Kidney (tissue), 14 donors: ENCODE results near the gene FANCL. TPM values are rescaled to one million over a fixed set of nuclear protein-coding genes. Genes with fewer than 3 reads are reported as not detected.

Source experiments
- DNase-seq, 5 donors: peaks; one replicate each; pipeline ENCODE4 v3.0.0-alpha.2; 2013 to 2020
- FAIRE-seq: peaks from 2 replicates; lab custom pipeline; 2012; peaks lifted over from hg19 to GRCh38; lab: Jason Lieb, UNC
- H3K27ac ChIP-seq, 2 donors: one replicate each; pipeline ENCODE4 v1.7.0; 2013; ENCODE audit warnings: low read depth in 2 of 2, low read length in 2 of 2, inconsistent platforms in 1 of 2
- H3K27me3 ChIP-seq: one replicate; pipeline ENCODE4 v1.7.1; 2013; ENCODE audit warnings: low read length, inconsistent platforms; ENCODE audit not compliant: control insufficient read depth, insufficient read depth
- H3K36me3 ChIP-seq, 3 donors: one replicate each; pipeline versions ENCODE4 v1.7.0 to v1.7.1; 2013; ENCODE audit warnings: low read length in 3 of 3, control low read depth in 1 of 3, inconsistent platforms in 1 of 3; ENCODE audit not compliant: insufficient read depth in 3 of 3, control insufficient read depth in 2 of 3
- H3K4me1 ChIP-seq, 3 donors: one replicate each; pipeline versions ENCODE4 v1.7.0 to v1.7.1; 2013; ENCODE audit warnings: low read length in 3 of 3, inconsistent platforms in 1 of 3, low read depth in 1 of 3; ENCODE audit not compliant: control insufficient read depth in 2 of 3, insufficient read depth in 2 of 3
- H3K4me3 ChIP-seq, 3 donors: one replicate each; pipeline versions ENCODE4 v1.7.0 to v1.8.1; 2013; ENCODE audit warnings: low read length in 3 of 3, control low read depth in 1 of 3, inconsistent platforms in 1 of 3
- H3K9ac ChIP-seq, 3 donors: one replicate each; pipeline versions ENCODE4 v1.7.0 to v1.7.1; 2013; ENCODE audit warnings: low read length in 3 of 3, control low read depth in 1 of 3, inconsistent platforms in 1 of 3
- H3K9me3 ChIP-seq, 3 donors: one replicate each; pipeline versions ENCODE4 v1.7.0 to v1.7.1; 2013; ENCODE audit warnings: low read length in 3 of 3, control low read depth in 1 of 3, inconsistent platforms in 1 of 3; ENCODE audit not compliant: control insufficient read depth in 2 of 3, insufficient read depth in 1 of 3
- intact Hi-C: fragments of 100-400 bp; cut with DNase I; formaldehyde crosslinking; loops from one replicate; pipeline ENCODE4 v1.11.1; 2022
- polyA plus RNA-seq: library from polyadenylated mRNA; stranded (reverse); fragments of 350-450 nt; fragmentation: Illumina TruSeq; extraction: RNeasy Lipid Tissue Mini Kit (QIAGEN cat#74804); gene quantifications from one replicate; pipeline ENCODE4 v1.2.3, GENCODE V29; 2014; ENCODE audit warnings: low read depth, low replicate concordance; ENCODE audit not compliant: insufficient read depth
- total RNA-seq: library from RNA; stranded (reverse); fragmentation: NEBNext Ultra II Directional; extraction: Animal tissue kit (Norgen Biotek cat#: 25700); gene quantifications from one replicate; pipeline ENCODE4 v1.2.1, GENCODE V29; 2021
- TF ChIP-seq, protein P1 (sequence below): IDR thresholded peaks from 3 replicates; pipeline ENCODE4 v1.5.1; 2012; ENCODE audit warnings: mild to moderate bottlenecking, moderate library complexity, borderline replicate concordance; ENCODE audit not compliant: insufficient read depth; ENCODE audit errors: extremely low read depth
- donor health status: control.
- donor health status: control.
- donor health status: control.
- donor health status: control.
- donor health status: control.
- donor health status: DM: yes; HTN: yes; CAD: no.
- donor health status: Normal renal cell carcinoma (clear cell type).

FANCL gene
- total and polyA plus RNA-seq, 2 donors from 2014 or later = 13.4 to 20.0 TPM

DNA sequence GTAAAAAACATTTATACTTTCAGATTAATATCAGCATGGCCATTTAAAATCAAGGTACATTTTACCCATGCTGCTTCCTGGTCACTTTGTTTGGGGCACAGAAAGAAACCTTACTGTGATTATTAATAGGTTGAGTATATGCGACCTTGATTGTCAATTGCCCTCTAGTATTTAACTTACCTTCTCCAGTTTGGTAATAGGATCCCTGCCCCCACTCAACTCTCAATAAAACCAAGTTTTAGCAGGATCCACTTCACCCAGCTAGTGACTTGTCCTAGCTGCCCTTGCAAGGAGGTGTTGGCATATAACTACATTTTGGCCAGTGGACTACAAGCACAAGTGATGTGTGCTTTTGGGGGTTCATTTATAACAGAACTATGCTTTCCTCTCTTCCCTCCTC, 34.3 kb downstream of the FANCL start:
- no peaks in the 10 kb centered on the region for H3K4me1 ChIP-seq
- H3K4me3 ChIP-seq = no peak overlapping the region
- peaks cover 0 to 2% (median 0%) of the 10 kb centered on the region in 3 donors for H3K36me3 ChIP-seq
- DNase-seq (no peak), FAIRE-seq (no peak)
- TF ChIP-seq, protein P1, sequence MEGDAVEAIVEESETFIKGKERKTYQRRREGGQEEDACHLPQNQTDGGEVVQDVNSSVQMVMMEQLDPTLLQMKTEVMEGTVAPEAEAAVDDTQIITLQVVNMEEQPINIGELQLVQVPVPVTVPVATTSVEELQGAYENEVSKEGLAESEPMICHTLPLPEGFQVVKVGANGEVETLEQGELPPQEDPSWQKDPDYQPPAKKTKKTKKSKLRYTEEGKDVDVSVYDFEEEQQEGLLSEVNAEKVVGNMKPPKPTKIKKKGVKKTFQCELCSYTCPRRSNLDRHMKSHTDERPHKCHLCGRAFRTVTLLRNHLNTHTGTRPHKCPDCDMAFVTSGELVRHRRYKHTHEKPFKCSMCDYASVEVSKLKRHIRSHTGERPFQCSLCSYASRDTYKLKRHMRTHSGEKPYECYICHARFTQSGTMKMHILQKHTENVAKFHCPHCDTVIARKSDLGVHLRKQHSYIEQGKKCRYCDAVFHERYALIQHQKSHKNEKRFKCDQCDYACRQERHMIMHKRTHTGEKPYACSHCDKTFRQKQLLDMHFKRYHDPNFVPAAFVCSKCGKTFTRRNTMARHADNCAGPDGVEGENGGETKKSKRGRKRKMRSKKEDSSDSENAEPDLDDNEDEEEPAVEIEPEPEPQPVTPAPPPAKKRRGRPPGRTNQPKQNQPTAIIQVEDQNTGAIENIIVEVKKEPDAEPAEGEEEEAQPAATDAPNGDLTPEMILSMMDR = no peak
- no peak overlapping the region for H3K27ac ChIP-seq
- no peaks in the 10 kb centered on the region for H3K9me3 ChIP-seq
- H3K27me3 ChIP-seq = no peaks in the 10 kb centered on the region
- intact Hi-C loops = no loop called here
- H3K9ac ChIP-seq = no peak overlapping the region

DNA sequence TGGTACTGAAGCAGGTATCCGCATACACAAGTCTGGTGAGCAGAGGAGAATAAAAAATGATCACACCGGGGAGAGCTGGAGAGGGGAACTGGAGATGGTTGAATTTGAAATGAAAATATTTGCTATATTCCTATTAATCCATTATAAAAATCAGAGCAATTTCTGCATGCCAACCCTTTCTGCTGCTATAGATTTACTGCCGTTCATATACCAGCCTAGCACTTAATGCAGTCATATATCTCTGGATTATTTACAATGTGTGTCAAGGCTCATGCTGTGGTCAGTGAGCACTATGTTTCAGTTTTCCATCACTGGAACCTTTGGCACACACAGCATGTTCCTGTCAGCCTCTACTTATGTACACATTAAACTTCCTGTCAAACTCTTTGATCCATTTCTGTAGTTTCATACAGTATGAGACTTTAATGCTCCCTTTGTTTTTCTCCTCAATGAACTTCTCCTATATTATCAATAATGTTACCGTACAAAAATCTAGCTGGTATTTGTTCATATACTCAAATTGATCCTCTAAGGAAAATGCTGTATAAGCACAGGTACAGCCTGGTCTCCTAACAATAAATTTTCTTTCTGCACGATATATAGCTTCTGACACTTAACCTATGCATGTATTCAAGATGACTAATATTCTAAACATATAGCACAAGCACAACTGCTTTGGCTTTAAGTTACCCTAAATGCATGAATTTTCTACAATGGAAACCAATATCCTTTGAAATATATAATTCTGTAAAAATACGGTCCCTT, 36.7 kb downstream of the FANCL start:
- Histone ChIP-seq H3K9me3 (no peaks in the 10 kb centered on the region), H3K36me3 (peaks cover 0 to 2% (median 0%) of the 10 kb centered on the region in 3 donors), H3K9ac (no peak overlapping the region), H3K4me1 (no peaks in the 10 kb centered on the region), H3K4me3 (no peak overlapping the region), H3K27ac (no peak overlapping the region), H3K27me3 (no peaks in the 10 kb centered on the region)
- intact Hi-C loops = no loop called here
- TF ChIP-seq, protein P1 = no peak
- peak in 1 of 5 donors; percentile 4 for DNase-seq
- no peak for FAIRE-seq

DNA sequence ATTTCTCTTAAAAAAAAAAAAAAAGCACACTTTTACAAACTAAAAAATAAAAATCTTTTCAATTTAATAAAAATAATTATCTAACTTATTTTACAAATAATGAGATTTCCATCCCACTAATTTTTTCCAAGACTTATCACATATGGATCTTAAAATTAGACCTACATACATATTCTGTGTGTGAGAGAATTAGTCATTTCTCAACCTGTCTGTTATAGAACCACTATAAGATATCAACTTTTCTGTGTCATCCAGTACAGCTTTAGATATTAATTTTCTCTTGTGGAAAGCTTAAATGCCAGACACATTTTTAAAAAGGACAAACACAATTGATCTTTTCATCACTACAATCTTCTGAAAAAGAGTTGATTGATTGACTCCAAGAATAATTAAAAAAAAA, 38.1 kb downstream of the FANCL start:
- TF ChIP-seq, protein P1 = no peak
- H3K4me3 ChIP-seq = no peak overlapping the region
- intact Hi-C loops = no loop called here
- H3K9me3 ChIP-seq = no peaks in the 10 kb centered on the region
- no peak overlapping the region for H3K9ac ChIP-seq
- H3K27ac ChIP-seq = no peak overlapping the region
- H3K4me1 ChIP-seq = no peaks in the 10 kb centered on the region
- DNase-seq (no peak), FAIRE-seq (no peak)
- H3K36me3 ChIP-seq = peaks cover 0 to 2% (median 0%) of the 10 kb centered on the region in 3 donors
- no peaks in the 10 kb centered on the region for H3K27me3 ChIP-seq

DNA sequence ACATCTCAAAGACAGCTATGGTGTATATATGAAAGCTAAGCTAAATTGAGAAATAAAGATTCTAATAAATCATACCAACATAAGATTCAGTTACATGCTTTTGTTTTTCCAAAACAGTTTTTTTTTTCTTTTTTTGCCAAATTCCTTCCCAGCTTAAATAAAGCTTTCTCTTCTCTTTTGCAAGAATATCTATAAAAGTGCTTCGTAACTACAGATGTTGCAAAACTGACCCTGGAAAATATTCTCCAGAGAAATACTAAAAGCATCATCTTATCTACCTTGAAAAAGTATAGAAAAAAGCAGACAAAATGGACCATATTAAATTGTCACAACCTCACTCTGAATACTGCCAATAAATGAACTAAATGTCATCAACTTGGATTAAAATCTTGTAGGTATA, 38.7 kb downstream of the FANCL start:
- Histone ChIP-seq H3K4me3 (no peak overlapping the region), H3K9me3 (no peaks in the 10 kb centered on the region), H3K27me3 (no peaks in the 10 kb centered on the region), H3K9ac (no peak overlapping the region), H3K36me3 (peaks cover 0 to 2% (median 0%) of the 10 kb centered on the region in 3 donors), H3K4me1 (no peaks in the 10 kb centered on the region), H3K27ac (no peak overlapping the region)
- intact Hi-C loops = no loop called here
- DNase-seq = no peak
- TF ChIP-seq, protein P1 = no peak
- no peak for FAIRE-seq
